Transverse colon (tissue), 4 donors: ENCODE measurements around the gene NSMF. TPM values are rescaled to one million over a fixed set of nuclear protein-coding genes. Genes with fewer than 3 reads are reported as not detected.

Experiments
- DNase-seq: peaks from one replicate; pipeline ENCODE4 v3.0.0-alpha.2; 2019
- H3K27ac ChIP-seq, 4 donors: fragments of 200-600 bp; sonication (generic); 2 replicates each; pipeline ENCODE4 v1.5.1; 2016 to 2018; ENCODE audit warnings: inconsistent platforms in 4 of 4
- H3K27me3 ChIP-seq: fragments of 200-600 bp; sonication (generic); 2 replicates; pipeline ENCODE4 v1.5.1; 2017; ENCODE audit warnings: inconsistent platforms
- H3K36me3 ChIP-seq, 4 donors: fragments of 200-600 bp; sonication (generic); 2 replicates each; pipeline ENCODE4 v1.5.1; 2017 to 2019; ENCODE audit warnings: inconsistent platforms in 4 of 4
- H3K4me1 ChIP-seq, 4 donors: fragments of 200-600 bp; sonication (generic); 2 replicates each; pipeline ENCODE4 v1.5.1; 2017 to 2020; ENCODE audit warnings: inconsistent platforms in 4 of 4
- H3K4me3 ChIP-seq, 4 donors: fragments of 200-600 bp; sonication (generic); 1 replicate in 1 of 4; 2 replicates in 3 of 4; pipeline versions ENCODE4 v1.5.1 to v1.6.1; 2017 to 2019; ENCODE audit warnings: inconsistent platforms in 4 of 4
- H3K9me3 ChIP-seq, 2 donors: fragments of 200-600 bp; sonication (generic); 2 replicates each; pipeline ENCODE4 v1.5.1; 2017 to 2019; ENCODE audit warnings: inconsistent platforms in 2 of 2
- EP300 ChIP-seq: sonication (generic); formaldehyde crosslinking; IDR thresholded peaks from one replicate; pipeline ENCODE4 v1.6.1; 2017; ENCODE audit warnings: antibody characterized with exemption, low read depth
- POLR2A ChIP-seq: fragments of 450-650 bp; IDR thresholded peaks from one replicate; pipeline ENCODE4 v1.6.1; 2016; ENCODE audit warnings: antibody characterized with exemption, mild to moderate bottlenecking, moderate library complexity
- POLR2AphosphoS5 ChIP-seq, 3 donors: sonication (generic); formaldehyde crosslinking; IDR thresholded peaks; one replicate each; pipeline ENCODE4 v1.6.1; 2016; ENCODE audit warnings: antibody characterized with exemption in 3 of 3
- WGBS, 2 donors: methylation state at CpG; one replicate each; pipeline ENCODE4 v1.1.5; 2018; ENCODE audit warnings: low coverage in 1 of 2; 5-methylcytosine and 5-hydroxymethylcytosine counted together
- in situ Hi-C, 4 donors: fragments of 200-750 bp; cut with MboI; loops; one replicate each; pipeline versions ENCODE4 v1.15.0 to v1.15.1; 2017; ENCODE audit warnings: low sequenced_read_pairs in 3 of 4, low pct_ligation_motif_present in 1 of 4, low pct_unique_long_range_greater_than_20kb in 1 of 4
- intact Hi-C: fragments of 100-400 bp; cut with DNase I; formaldehyde crosslinking; loops from one replicate; pipeline ENCODE4 v1.15.1; 2023; ENCODE audit warnings: low total_unique reads
- total RNA-seq, 4 donors: library from RNA; depleted of rRNA; stranded (reverse); fragments of >200 nt; gene quantifications; one replicate each; pipeline ENCODE4 v1.1.0, GENCODE V29; 2016
- TF ChIP-seq, protein P1 (sequence below), 5 experiments: fragments of 200-600 bp in 3 of 5; fragments of 450-650 bp in 2 of 5; sonication (generic) in 3 of 5; IDR thresholded peaks; 1 replicate in 2 of 5; 2 replicates in 3 of 5; pipeline ENCODE4 v1.5.1; 2016 to 2017; ENCODE audit warnings: antibody characterized with exemption in 5 of 5, inconsistent platforms in 3 of 5, mild to moderate bottlenecking in 2 of 5, moderate library complexity in 1 of 5

Gene NSMF
- total RNA-seq, 4 donors from 2014 or later: 44.6 to 130 (median 55.2) TPM

DNA sequence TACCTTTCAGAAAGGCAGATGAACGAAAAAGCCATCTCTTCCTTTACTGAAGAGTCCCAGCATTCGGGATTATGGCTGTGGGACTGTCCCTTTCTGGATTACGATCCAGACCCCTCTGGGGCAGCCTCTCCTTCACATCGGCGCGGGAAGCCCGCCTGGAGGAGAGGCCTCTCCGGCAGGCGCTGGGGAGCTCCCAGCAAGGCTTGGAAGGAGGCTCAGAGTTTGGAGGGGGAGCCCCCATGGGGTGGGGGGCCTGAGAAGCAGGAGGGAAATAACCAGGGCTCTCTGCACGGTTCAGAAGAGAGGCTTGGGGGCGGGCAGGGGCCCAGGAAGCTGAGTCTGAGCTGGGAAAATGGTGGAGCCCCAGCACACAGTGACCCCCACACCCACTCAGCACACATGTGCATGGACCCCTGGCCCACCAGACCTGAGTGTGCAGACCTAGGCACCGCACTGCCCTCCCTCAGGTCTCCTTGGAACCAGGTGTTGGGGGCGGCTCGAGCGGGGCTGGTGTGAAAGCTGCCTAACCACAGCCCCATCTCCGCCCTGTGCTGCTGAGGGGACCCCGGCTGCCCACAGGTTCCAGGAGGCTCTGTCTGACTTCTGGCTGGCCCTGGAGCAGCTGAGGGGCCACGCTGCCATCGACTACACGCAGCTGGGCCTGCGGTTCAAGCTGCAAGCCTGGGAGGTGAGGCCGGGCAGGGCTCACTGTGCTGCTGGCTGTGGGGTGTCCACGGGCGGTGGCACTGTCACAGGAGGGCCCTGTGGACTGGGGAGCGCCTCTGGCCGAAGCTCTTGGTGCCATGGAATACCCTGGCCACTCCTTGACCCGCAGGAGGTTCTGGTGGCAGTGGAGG lies 31.5 kb downstream of the NSMF start:
- no peak for DNase-seq
- H3K4me3 ChIP-seq: no peak overlapping the region
- TF ChIP-seq POLR2AphosphoS5 (IDR thresholded peaks at IDR 0.05) (no peak), POLR2A (no peak), EP300 (no peak)
- TF ChIP-seq, protein P1, sequence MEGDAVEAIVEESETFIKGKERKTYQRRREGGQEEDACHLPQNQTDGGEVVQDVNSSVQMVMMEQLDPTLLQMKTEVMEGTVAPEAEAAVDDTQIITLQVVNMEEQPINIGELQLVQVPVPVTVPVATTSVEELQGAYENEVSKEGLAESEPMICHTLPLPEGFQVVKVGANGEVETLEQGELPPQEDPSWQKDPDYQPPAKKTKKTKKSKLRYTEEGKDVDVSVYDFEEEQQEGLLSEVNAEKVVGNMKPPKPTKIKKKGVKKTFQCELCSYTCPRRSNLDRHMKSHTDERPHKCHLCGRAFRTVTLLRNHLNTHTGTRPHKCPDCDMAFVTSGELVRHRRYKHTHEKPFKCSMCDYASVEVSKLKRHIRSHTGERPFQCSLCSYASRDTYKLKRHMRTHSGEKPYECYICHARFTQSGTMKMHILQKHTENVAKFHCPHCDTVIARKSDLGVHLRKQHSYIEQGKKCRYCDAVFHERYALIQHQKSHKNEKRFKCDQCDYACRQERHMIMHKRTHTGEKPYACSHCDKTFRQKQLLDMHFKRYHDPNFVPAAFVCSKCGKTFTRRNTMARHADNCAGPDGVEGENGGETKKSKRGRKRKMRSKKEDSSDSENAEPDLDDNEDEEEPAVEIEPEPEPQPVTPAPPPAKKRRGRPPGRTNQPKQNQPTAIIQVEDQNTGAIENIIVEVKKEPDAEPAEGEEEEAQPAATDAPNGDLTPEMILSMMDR (IDR thresholded peaks at IDR 0.05): no peak
- in situ Hi-C loops (no loop called here), intact Hi-C loops (no loop called here)
- no peaks in the 10 kb centered on the region for H3K9me3 ChIP-seq
- H3K27me3 ChIP-seq: no peaks in the 10 kb centered on the region
- no peaks in the 10 kb centered on the region for H3K36me3 ChIP-seq
- no peak overlapping the region for H3K27ac ChIP-seq
- 82% methylated on average over 13 of the region's 27 CpGs; no CpG with 5 or more reads in 1 of the 2 donors for WGBS, 2 donors
- peaks cover 0 to 30% (median 19%) of the 10 kb centered on the region in 4 donors for H3K4me1 ChIP-seq

DNA sequence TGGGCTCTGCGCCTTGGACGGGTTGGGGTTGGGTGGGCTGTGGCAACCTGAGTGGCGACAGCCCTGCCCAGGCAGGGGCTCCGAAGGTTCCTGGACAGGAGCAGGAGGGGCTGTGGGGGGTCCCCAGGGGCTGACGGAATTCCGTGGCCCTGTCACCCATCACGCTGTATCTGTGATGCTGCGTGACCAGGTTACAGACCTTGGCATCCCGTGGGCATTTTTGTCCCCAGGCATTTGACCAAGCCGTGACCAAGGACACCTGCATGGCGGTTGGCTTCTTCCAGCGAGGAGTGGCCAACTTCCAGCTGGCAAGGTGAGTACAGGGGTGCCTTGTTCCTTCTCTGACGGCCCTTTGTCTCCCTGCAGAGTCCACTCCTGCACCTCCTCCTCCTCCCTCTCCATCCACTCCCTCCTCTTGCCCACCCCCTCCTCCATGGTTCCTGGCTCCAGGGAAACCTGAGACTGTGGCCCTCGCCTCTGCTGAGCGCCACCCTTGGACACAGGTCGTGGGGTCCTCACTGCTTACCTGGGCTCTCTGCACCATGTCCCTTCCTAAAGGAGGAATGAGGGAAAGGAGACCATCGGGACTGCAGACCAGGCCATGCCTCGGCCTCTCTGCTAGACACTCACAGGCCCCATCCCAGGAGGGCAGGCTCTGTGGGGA lies 33.0 kb downstream of the NSMF start:
- in situ Hi-C loops: no loop called here
- TF ChIP-seq EP300 (no peak), POLR2AphosphoS5 (IDR thresholded peaks at IDR 0.05) (no peak), POLR2A (no peak)
- TF ChIP-seq, protein P1 (IDR thresholded peaks at IDR 0.05): no peak
- Histone ChIP-seq H3K4me1 (peaks cover 1 to 39% (median 31%) of the 10 kb centered on the region in 4 donors), H3K27ac (no peak overlapping the region), H3K36me3 (no peaks in the 10 kb centered on the region), H3K4me3 (no peak overlapping the region), H3K27me3 (no peaks in the 10 kb centered on the region), H3K9me3 (no peaks in the 10 kb centered on the region)
- 86 to 92% methylated on average over 2 to 18 of the region's 18 CpGs for WGBS, 2 donors
- intact Hi-C loops: no loop called here
- no peak for DNase-seq

DNA sequence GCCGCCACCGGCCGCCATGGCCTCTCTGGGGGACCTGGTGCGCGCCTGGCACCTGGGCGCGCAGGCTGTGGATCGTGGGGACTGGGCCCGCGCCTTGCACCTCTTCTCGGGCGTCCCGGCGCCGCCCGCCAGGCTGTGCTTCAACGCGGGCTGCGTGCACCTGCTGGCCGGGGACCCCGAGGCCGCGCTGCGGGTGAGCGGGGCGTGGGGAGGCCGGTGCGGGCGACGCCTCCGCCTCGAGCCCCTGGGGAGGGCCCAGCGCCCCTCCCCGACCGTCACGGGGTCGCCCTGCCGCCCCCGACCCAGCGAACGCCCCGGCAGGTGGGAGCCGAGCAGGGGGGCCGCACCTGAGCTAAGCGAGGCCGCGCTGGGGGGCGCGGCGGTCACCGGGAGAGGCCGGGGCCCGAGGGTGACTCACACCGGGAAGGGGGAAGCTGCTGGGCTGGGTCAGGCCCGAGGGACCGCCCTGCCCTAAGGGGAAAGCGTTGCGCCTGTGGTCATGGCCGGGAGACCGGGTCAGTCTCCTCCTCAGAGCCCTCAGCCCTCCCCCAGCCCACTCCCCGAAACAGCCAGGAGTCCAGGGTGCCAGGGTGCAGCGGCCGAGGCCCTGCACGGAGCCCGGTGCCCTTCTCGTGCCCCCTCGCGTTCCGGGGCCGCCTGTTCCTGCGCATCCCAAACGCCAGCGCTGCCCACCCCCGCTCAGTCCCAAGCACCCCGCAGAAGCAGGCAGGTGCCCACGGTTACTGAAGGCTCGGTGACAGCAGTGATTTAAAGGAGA lies 35.4 kb downstream of the NSMF start:
- WGBS, 2 donors: 15% methylated on average over 44 of the region's 77 CpGs; no CpG with 5 or more reads in 1 of the 2 donors
- Histone ChIP-seq H3K27me3 (no peaks in the 10 kb centered on the region), H3K4me3 (peak overlapping the region; percentile 59 to 99 (median 97)), H3K4me1 (peaks cover 6 to 36% (median 34%) of the 10 kb centered on the region in 4 donors), H3K36me3 (no peaks in the 10 kb centered on the region), H3K27ac (peak overlapping the region; percentile 83 to 95 (median 90)), H3K9me3 (no peaks in the 10 kb centered on the region)
- intact Hi-C loops (no loop called here), in situ Hi-C loops (loop anchor here in 2 of 4 donors (25.0 kb wide), 1 partner anchor 136 kb away; the partner anchor contains the start of gene TOR4A (in 2 of the 2))
- TF ChIP-seq POLR2A (peak; percentile 66), EP300 (no peak), POLR2AphosphoS5 (IDR thresholded peaks at IDR 0.05) (peak in 2 of 3 donors; percentile 17 to 32)
- TF ChIP-seq, protein P1 (IDR thresholded peaks at IDR 0.05): peak in 1 of 5 experiments; percentile 5
- peak; percentile 81 for DNase-seq
